ENCODE results near the gene PRKG1. TPM values are rescaled to one million over a fixed set of nuclear protein-coding genes. Genes with fewer than 3 reads are reported as not detected.

PRKG1 gene
- total and polyA plus RNA-seq, 12 donors: 3.8 to 48.1 (median 29.9) TPM

GRCh38 chr10:51363415-51363814 is 289.1 kb downstream of the PRKG1 start:
- no peak for TF ChIP-seq CTCF (IDR thresholded peaks at IDR 0.05)
- 87 to 91% methylated on average over 4 of the region's 4 CpGs for WGBS, 2 donors
- Histone ChIP-seq H3K36me3 (no peaks in the 10 kb centered on the region), H3K27me3 (no peaks in the 10 kb centered on the region), H3K4me3 (no peak overlapping the region), H3K9me3 (no peaks in the 10 kb centered on the region), H3K4me1 (peaks cover 0 to 30% (median 11%) of the 10 kb centered on the region in 9 donors), H3K27ac (no peak overlapping the region)
- intact Hi-C loops (cut with DNase I): no loop called here
- no peak for DNase-seq
- no peak for ATAC-seq

GRCh38 chr10:51364674-51365073 is 290.4 kb downstream of the PRKG1 start:
- DNase-seq (no peak), ATAC-seq (no peak)
- no peaks in the 10 kb centered on the region for H3K9me3 ChIP-seq
- H3K27me3 ChIP-seq: no peaks in the 10 kb centered on the region
- TF ChIP-seq CTCF (IDR thresholded peaks at IDR 0.05): no peak
- H3K27ac ChIP-seq: peak overlapping the region in 2 of 10 donors; percentile 16 to 41
- peaks cover 0 to 30% (median 11%) of the 10 kb centered on the region in 9 donors for H3K4me1 ChIP-seq
- 45 to 61% methylated on average over 2 of the region's 2 CpGs for WGBS, 2 donors
- H3K36me3 ChIP-seq: no peaks in the 10 kb centered on the region
- intact Hi-C loops (cut with DNase I): no loop called here
- no peak overlapping the region for H3K4me3 ChIP-seq

GRCh38 chr10:51366044-51366443 is 291.8 kb downstream of the PRKG1 start:
- TF ChIP-seq CTCF (IDR thresholded peaks at IDR 0.05): no peak
- 68 to 74% methylated on average over 1 of the region's 1 CpG for WGBS, 2 donors
- intact Hi-C loops (cut with DNase I): no loop called here
- H3K36me3 ChIP-seq: no peaks in the 10 kb centered on the region
- no peaks in the 10 kb centered on the region for H3K9me3 ChIP-seq
- no peak overlapping the region for H3K4me3 ChIP-seq
- no peaks in the 10 kb centered on the region for H3K27me3 ChIP-seq
- ATAC-seq (peak; percentile 66 to 92 (median 81)), DNase-seq (peak in 1 of 2 donors; percentile 64)
- H3K4me1 ChIP-seq: peaks cover 0 to 31% (median 11%) of the 10 kb centered on the region in 9 donors
- peak overlapping the region in 7 of 10 donors; percentile 18 to 67 (median 39) for H3K27ac ChIP-seq

- no peaks in the 10 kb centered on the region for H3K36me3 ChIP-seq
- TF ChIP-seq CTCF (IDR thresholded peaks at IDR 0.05): no peak
- H3K4me1 ChIP-seq: peaks cover 2 to 38% (median 11%) of the 10 kb centered on the region in 9 donors
- H3K27me3 ChIP-seq: no peaks in the 10 kb centered on the region
- peak in 4 of 8 donors; percentile 20 to 62 (median 34) for ATAC-seq
- peak overlapping the region in 3 of 10 donors; percentile 8 to 20 (median 19) for H3K4me3 ChIP-seq
- DNase-seq: no peak
- 60 to 66% methylated on average over 4 of the region's 4 CpGs for WGBS, 2 donors
- H3K9me3 ChIP-seq: no peaks in the 10 kb centered on the region
- intact Hi-C loops (cut with DNase I): no loop called here
- peak overlapping the region in 9 of 10 donors; percentile 10 to 67 (median 26) for H3K27ac ChIP-seq
Measured at GRCh38 chr10:51367127-51367526, 292.8 kb downstream of the PRKG1 start.
